DOHH2 (cell line): ENCODE measurements around the gene PRG3.

Experiments used
- EZH2phosphoT487 ChIP-seq: fragments of 200-600 bp; sonication (generic); IDR thresholded peaks from 2 replicates; pipeline ENCODE4 v1.6.1; 2017; ENCODE audit warnings: borderline replicate concordance, mild to moderate bottlenecking, antibody characterized with exemption, low read length, moderate library complexity, mixed read lengths
- TF ChIP-seq, protein P1 (sequence below): fragments of 200-600 bp; sonication (generic); IDR thresholded peaks from one replicate; pipeline ENCODE4 v1.5.1; 2014; ENCODE audit warnings: antibody characterized with exemption, mild to moderate bottlenecking, low read depth, low read length; ENCODE audit not compliant: poor library complexity, severe bottlenecking

DNA sequence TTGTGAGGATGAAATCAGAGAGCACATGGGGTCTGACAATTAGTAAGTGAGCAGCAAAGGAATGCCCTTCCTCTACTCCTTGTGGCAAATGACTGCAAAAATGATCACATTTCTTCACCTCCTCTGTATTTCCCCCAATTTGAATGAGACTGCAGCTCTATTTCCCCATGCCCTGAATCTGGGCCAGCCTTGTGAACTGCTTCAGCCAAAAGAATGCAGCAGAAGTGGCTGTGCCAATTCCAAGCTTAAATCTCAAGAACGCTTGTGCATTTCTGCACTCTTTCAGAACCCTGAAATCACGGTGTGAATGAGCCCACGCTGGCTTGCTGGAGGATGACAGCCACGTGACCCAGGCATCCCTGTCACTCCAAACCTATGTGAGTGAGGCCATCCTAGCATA, 36.1 kb upstream of the PRG3 start:
- TF ChIP-seq, protein P1, sequence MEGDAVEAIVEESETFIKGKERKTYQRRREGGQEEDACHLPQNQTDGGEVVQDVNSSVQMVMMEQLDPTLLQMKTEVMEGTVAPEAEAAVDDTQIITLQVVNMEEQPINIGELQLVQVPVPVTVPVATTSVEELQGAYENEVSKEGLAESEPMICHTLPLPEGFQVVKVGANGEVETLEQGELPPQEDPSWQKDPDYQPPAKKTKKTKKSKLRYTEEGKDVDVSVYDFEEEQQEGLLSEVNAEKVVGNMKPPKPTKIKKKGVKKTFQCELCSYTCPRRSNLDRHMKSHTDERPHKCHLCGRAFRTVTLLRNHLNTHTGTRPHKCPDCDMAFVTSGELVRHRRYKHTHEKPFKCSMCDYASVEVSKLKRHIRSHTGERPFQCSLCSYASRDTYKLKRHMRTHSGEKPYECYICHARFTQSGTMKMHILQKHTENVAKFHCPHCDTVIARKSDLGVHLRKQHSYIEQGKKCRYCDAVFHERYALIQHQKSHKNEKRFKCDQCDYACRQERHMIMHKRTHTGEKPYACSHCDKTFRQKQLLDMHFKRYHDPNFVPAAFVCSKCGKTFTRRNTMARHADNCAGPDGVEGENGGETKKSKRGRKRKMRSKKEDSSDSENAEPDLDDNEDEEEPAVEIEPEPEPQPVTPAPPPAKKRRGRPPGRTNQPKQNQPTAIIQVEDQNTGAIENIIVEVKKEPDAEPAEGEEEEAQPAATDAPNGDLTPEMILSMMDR = no peak
- no peak for TF ChIP-seq EZH2phosphoT487
